COR-L47 (cell line): Measurements from ENCODE around the gene IMMP2L.
"Not testable (repeated sequence)": the region's sequence is repeated elsewhere in the genome, so short reads cannot be mapped to it uniquely, and the experiment has no call there.

Source experiments
- DNase-seq: peaks from one replicate; lab custom pipeline; 2025; lab: John Stamatoyannopoulos, UW

Gene IMMP2L

GRCh38 chr7:111329367-111330234 is 232.7 kb downstream of the IMMP2L start:
- DNase-seq = no peak

GRCh38 chr7:111328487-111328886 is 233.8 kb downstream of the IMMP2L start:
- DNase-seq = no peak

DNA sequence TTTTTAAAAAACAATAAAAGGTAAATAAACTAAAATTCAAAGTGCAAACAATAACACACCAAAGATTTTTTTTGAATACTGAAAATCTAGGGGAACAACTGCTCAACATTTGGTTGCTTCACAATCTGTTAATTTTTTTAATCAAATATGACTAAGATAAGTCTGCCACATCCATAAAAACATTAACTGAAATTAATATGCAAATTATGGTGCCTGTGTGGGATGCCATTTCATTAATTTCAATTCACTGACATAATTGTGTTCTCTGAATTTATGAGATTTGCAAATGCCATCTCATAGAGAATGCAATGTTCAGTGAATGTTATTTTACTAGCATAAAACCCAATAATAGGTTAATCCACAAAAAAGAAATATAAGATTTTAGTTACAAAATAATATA is 237.5 kb downstream of the IMMP2L start:
- DNase-seq = no peak

DNA sequence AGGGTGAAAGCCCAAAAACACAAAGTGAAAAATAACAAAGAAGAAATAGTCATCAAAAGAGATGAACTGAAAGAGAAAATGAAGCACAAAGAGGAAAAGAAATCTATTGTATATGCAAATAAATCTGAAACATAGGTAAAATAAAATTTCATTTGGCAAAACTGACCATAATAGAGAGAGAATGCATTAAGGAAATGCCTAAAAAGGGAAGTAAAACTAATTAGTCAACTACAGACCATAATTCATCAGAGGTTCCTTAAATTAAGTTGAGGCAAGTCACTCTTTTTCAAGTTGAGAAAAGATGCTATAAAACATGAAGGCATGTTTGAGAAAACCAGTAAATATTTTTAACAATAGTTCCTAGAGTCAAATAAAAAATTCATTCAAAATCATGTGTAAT is 238.1 kb downstream of the IMMP2L start:
- no peak for DNase-seq

DNA sequence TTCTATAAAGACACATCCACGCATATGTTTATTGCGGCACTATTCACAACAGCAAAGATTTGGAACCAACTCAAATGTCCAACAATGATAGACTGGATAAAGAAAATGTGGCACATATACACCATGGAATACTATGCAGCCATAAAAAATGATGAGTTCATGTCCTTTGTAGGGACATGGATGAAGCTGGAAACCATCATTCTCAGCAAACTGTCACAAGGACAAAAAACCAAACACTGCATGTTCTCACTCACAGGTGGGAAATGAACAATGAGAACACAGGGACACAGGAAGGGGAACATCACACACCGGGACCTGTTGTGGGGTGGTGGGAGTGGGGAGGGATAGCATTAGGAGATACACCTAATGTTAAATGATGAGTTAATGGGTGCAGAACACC is 238.6 kb downstream of the IMMP2L start:
- DNase-seq = not testable (repeated sequence)

- DNase-seq = no peak
Observed at GRCh38 chr7:111320133-111320532, 242.2 kb downstream of the IMMP2L start.

DNA sequence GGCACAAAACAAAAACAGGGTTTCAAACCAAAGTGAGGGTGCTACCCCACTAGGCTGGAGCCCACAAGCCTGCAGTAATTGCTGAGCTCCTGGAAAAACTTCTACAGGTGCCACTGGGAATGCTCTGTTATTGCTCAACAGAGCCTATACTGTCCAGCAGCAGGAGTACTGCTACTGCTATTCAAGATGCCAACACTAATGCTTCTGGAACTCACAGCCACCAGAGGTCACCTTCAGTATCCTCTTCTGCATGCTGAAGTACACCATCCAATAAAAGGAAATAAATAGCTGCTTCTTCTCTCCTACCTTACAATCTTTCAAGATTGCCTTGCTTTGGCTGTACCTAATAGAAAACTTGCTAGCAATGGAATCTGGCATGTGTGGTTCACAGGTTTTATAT is 249.3 kb downstream of the IMMP2L start:
- DNase-seq = no peak

- no peak for DNase-seq
Observed at GRCh38 chr7:111308691-111309090, 253.6 kb downstream of the IMMP2L start.

GRCh38 chr7:111301891-111302290 is 260.4 kb downstream of the IMMP2L start:
- DNase-seq = no peak

- DNase-seq = no peak
Observed at GRCh38 chr7:111294494-111294893, 267.8 kb downstream of the IMMP2L start.

- DNase-seq = peak; percentile 69
Observed at GRCh38 chr7:111292026-111292470, 270.2 kb downstream of the IMMP2L start.

DNA sequence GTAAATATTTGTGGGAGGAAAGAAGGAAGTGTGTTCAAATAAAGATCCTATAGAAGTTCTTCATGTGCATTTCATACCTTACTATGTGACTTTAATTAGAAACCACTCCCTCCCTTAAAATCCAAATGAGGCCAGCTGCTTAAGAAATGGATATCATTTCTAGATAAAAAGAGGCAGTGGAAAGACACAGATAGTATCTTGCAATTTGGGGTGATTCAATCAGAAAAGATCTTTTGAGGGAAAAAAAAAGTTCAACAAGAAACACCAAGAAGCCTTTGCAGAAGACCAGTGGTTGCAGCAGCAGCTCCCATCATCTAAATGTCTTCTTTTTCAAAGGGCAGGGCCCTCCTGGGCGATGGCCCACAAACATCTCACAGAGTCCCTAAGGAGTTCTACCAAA is 271.3 kb downstream of the IMMP2L start:
- DNase-seq = no peak

DNA sequence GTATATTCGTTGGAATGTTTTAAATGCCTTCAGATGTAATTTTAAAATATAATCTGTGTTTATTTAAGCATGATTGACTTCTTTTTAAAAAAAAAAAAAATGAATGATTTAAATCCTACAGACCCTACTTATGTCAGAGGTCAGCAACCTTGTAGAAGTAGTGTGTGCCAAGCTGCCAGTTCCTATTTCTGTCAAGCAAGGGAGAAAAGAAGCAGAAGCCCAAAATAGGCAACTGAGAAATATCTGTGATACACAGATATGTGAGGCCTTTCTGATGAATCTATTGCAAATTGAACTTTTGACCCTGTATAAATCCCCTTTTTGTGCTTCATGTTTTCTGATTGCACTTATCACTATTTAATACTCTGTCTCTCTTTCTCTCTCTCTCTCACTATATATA is 271.9 kb downstream of the IMMP2L start:
- no peak for DNase-seq

GRCh38 chr7:111288441-111288840 is 273.9 kb downstream of the IMMP2L start:
- not testable (repeated sequence) for DNase-seq

DNA sequence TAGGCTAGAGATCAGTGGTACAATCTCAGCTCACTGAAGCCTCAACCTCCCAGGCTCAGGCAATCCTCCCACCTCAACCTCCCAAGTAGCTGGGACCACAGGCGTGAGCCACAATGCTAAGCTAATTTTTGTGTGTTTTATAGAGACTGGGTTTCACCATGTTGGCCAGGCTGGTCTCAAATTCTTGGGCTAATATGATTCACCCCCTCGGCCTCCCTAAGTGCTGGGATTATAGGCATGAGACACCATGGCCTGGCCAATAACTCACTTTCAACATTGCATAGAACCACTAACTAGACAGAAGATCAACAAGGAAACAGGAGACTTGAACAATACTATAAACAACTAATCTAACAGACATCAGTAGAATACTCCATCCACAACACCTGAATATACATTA is 279.7 kb downstream of the IMMP2L start:
- DNase-seq = no peak

DNA sequence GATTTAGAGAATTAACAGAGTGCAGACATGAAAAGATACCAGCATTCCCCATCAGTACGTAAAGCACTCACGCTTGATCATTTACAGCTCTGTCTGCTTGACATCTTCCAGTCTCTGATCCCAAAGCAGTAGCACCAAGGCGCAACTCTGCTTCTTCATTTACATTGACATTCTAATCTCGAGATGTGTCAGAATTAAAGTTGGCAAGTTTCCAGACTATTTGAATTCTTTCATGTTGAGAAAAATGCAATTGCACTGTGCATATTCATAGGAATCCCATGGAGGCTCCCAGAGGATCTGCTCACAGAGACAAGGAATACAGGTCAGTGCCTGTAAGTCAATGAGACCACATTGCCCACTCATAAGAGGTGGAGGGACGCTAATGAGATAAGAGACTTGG is 287.4 kb downstream of the IMMP2L start:
- DNase-seq = no peak

DNA sequence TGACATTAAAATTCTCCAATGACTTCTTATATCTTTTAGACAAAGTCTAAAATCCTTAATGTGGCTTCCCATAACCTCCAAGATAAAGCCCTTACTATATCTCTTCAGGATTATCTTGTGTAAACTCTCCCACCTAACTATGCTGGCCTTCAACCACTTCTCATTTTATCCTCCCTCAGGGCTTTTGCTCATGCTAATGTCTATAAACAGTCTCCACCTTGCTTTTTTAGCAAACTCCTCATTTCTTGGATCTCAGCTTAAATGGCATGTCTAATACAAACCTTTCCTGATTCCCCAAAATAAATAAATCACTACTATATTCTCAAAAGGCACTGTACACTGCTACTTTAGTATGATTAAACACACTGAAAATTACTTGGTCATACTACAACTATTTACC is 290.2 kb downstream of the IMMP2L start:
- DNase-seq = no peak

- DNase-seq = not testable (repeated sequence)
Observed at GRCh38 chr7:111270794-111271193, 291.5 kb downstream of the IMMP2L start.

DNA sequence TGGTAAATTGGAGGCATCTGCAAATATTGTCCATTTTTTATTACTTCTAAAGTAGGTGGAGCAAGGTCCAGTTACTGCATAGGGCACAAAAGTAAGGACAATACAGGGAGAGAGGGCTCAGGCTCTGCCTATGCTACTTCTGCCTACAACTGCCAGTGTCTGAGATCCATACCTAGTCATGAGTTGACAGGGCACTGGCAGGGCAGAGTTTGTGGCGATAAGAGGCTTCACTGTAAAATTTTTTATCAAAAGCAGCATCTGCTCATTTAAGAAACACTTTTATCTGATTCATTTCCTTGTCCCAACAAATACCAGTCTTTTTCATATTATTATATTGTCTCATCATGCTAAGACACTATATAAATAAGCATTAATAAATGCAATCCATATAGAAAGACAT is 293.4 kb downstream of the IMMP2L start:
- DNase-seq = no peak

DNA sequence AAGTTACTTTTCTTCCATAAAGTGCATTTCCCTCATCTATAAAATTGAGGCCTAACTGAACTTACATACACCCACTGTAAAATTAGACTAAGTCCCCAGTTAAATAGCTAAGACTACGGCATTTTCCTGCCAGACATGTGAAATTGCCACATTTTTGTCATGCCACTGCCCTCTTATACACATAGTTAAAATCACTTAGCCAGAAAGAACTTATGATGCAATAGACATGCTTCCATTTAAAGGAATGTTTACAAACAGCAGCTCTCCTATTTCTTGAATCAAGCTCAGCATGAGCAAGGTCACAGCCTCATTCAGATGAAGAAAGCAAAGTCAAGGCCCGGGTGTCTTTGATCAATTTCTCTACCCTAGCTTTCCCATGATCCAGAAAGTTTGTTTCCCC is 295.7 kb downstream of the IMMP2L start:
- DNase-seq = no peak

GRCh38 chr7:111265394-111265793 is 296.9 kb downstream of the IMMP2L start:
- no peak for DNase-seq

GRCh38 chr7:111264981-111265380 is 297.3 kb downstream of the IMMP2L start:
- no peak for DNase-seq

DNA sequence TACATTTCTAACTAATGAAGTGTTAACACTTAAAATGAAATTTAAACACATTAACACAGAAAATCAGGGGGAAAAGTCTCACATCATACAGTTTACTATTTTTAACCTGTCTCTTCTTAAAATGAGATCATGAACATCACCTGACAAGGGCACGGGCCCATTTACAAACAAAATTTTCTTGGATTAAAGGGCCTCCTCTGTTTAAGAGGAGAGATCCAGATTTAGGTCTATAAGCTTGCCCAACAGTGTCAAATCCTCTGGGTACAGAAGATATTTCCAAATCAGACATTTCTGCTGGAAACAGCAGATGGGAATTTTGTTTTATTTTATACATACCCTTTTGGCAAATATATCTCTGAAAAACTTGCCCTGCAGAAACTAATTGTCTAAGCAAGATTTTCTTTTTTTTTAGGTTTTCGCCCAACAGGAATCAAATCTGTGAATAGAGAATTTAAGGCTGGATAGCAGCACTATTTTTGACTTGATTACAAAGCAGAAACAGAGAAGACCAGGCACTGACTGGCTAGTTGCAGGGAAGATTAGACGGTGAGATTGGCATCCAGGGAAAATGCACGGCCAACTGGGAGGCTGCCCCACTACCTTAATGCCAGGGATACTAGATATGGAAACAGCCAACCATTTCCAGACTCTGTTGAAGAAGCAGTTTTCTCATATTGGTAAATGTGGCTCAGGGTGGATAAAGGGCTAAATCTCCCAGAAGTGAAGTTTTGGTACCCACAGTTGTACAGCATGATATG is 298.0 kb downstream of the IMMP2L start:
- no peak for DNase-seq
